Muscle of leg (tissue), 11 donors: Measurements from ENCODE around the gene GOLT1B. TPM values are rescaled to one million over a fixed set of nuclear protein-coding genes. Genes with fewer than 3 reads are reported as not detected.

Source experiments
- DNase-seq: peaks from one replicate; pipeline ENCODE4 v3.0.0; 2013
- H3K27ac ChIP-seq: one replicate; pipeline ENCODE4 v1.5.1; 2013; ENCODE audit warnings: mild to moderate bottlenecking, low read length, control low read depth
- H3K27me3 ChIP-seq: one replicate; pipeline ENCODE4 v1.6.1; 2013; ENCODE audit warnings: low read length; ENCODE audit not compliant: control insufficient read depth, insufficient read depth
- H3K36me3 ChIP-seq: one replicate; pipeline ENCODE4 v1.6.1; 2013; ENCODE audit warnings: low read length; ENCODE audit not compliant: control insufficient read depth, insufficient read depth
- H3K4me1 ChIP-seq: one replicate; pipeline ENCODE4 v1.6.1; 2013; ENCODE audit warnings: low read length; ENCODE audit not compliant: control insufficient read depth, insufficient read depth
- H3K4me3 ChIP-seq: one replicate; pipeline ENCODE4 v1.5.1; 2013; ENCODE audit warnings: low read length, control low read depth
- H3K9me3 ChIP-seq: replicated peaks from 2 replicates; pipeline ENCODE4 v1.6.1; 2013; ENCODE audit warnings: low read depth, low read length; ENCODE audit not compliant: control insufficient read depth
- WGBS: methylation state at CpG from one replicate; pipeline ENCODE4 v1.1.5; 2013; ENCODE audit warnings: missing lambda C conversion rate; ENCODE audit not compliant: insufficient coverage; 5-methylcytosine and 5-hydroxymethylcytosine counted together
- polyA plus RNA-seq, 8 donors: library from polyadenylated mRNA; unstranded; fragments of 120-200 nt; gene quantifications; one replicate each; pipeline versions ENCODE4 v1.2.1 to v1.2.3, GENCODE V29; 2013; ENCODE audit warnings: inconsistent platforms in 1 of 8, low replicate concordance in 1 of 8; ENCODE audit not compliant: insufficient read length in 8 of 8, insufficient read depth in 1 of 8
- total RNA-seq: library from RNA; stranded (reverse); fragments of 120-200 nt; gene quantifications from one replicate; pipeline ENCODE4 v1.2.4, GENCODE V29; 2013

GOLT1B gene
- total and polyA plus RNA-seq, 9 donors = 29.3 to 50.4 (median 39.6) TPM

GRCh38 chr12:21516281-21516680 is 14.7 kb downstream of the GOLT1B start:
- DNase-seq = no peak
- Histone ChIP-seq H3K9me3 (no peaks in the 10 kb centered on the region), H3K4me3 (no peak overlapping the region), H3K27me3 (no peaks in the 10 kb centered on the region), H3K4me1 (no peaks in the 10 kb centered on the region), H3K27ac (no peak overlapping the region), H3K36me3 (peaks cover 13% of the 10 kb centered on the region)
- WGBS = no CpG with 5 or more reads among the region's 2 CpGs

GRCh38 chr12:21518451-21518850 is 16.9 kb downstream of the GOLT1B start:
- H3K36me3 ChIP-seq = peaks cover 5% of the 10 kb centered on the region
- H3K4me3 ChIP-seq = no peak overlapping the region
- DNase-seq = no peak
- H3K27ac ChIP-seq = no peak overlapping the region
- H3K4me1 ChIP-seq = no peaks in the 10 kb centered on the region
- no peaks in the 10 kb centered on the region for H3K27me3 ChIP-seq
- no peaks in the 10 kb centered on the region for H3K9me3 ChIP-seq
- 50% methylated on average over 1 of the region's 3 CpGs for WGBS

GRCh38 chr12:21521541-21521940 is 20.0 kb downstream of the GOLT1B start:
- H3K4me3 ChIP-seq = no peak overlapping the region
- H3K9me3 ChIP-seq = no peaks in the 10 kb centered on the region
- no peaks in the 10 kb centered on the region for H3K27me3 ChIP-seq
- H3K27ac ChIP-seq = no peak overlapping the region
- DNase-seq = no peak
- H3K4me1 ChIP-seq = no peaks in the 10 kb centered on the region
- no peaks in the 10 kb centered on the region for H3K36me3 ChIP-seq
- no CpG with 5 or more reads among the region's 1 CpG for WGBS

GRCh38 chr12:21523148-21523547 is 21.6 kb downstream of the GOLT1B start:
- Histone ChIP-seq H3K36me3 (no peaks in the 10 kb centered on the region), H3K27ac (no peak overlapping the region), H3K27me3 (peaks cover 4% of the 10 kb centered on the region), H3K9me3 (no peaks in the 10 kb centered on the region), H3K4me3 (no peak overlapping the region), H3K4me1 (peaks cover 5% of the 10 kb centered on the region)
- DNase-seq = no peak

GRCh38 chr12:21526053-21526452 is 24.5 kb downstream of the GOLT1B start, which contains the start of gene SPX:
TSS of gene SPX (plus strand) at chr12:21526296. CDS start at chr12:21526473, 177 bp downstream.
- Histone ChIP-seq H3K27me3 (peaks cover 4% of the 10 kb centered on the region), H3K4me3 (peak within 1 kb of the TSS; percentile 72), H3K36me3 (no peaks in the 10 kb centered on the region), H3K4me1 (peaks cover 8% of the 10 kb centered on the region), H3K27ac (peak within 1 kb of the TSS; percentile 81), H3K9me3 (no peaks in the 10 kb centered on the region)
- DNase-seq = no peak
- WGBS = no CpG with 5 or more reads among the region's 1 CpG

GRCh38 chr12:21526721-21527345 is 25.2 kb downstream of the GOLT1B start:
- peaks cover 4% of the 10 kb centered on the region for H3K27me3 ChIP-seq
- no peaks in the 10 kb centered on the region for H3K36me3 ChIP-seq
- peaks cover 8% of the 10 kb centered on the region for H3K4me1 ChIP-seq
- H3K4me3 ChIP-seq = peak overlapping the region; percentile 72
- no peaks in the 10 kb centered on the region for H3K9me3 ChIP-seq
- 44% methylated on average over 3 of the region's 12 CpGs for WGBS
- peak; percentile 13 for DNase-seq
- H3K27ac ChIP-seq = peak overlapping the region; percentile 81

GRCh38 chr12:21527451-21528180 is 26.0 kb downstream of the GOLT1B start:
- Histone ChIP-seq H3K27ac (peak overlapping the region; percentile 81), H3K36me3 (no peaks in the 10 kb centered on the region), H3K9me3 (no peaks in the 10 kb centered on the region), H3K27me3 (peaks cover 4% of the 10 kb centered on the region), H3K4me1 (peaks cover 8% of the 10 kb centered on the region), H3K4me3 (peak overlapping the region; percentile 72)
- peak; percentile 61 for DNase-seq
- WGBS = under 1% methylated on average over 53 of the region's 57 CpGs

GRCh38 chr12:21528953-21529352 is 27.4 kb downstream of the GOLT1B start:
- Histone ChIP-seq H3K36me3 (no peaks in the 10 kb centered on the region), H3K4me1 (peaks cover 8% of the 10 kb centered on the region), H3K27ac (no peak overlapping the region), H3K9me3 (no peaks in the 10 kb centered on the region), H3K4me3 (no peak overlapping the region), H3K27me3 (peaks cover 4% of the 10 kb centered on the region)
- DNase-seq = peak; percentile 35
- 53% methylated on average over 3 of the region's 5 CpGs for WGBS

GRCh38 chr12:21529456-21529855 is 27.9 kb downstream of the GOLT1B start:
- Histone ChIP-seq H3K27me3 (peaks cover 4% of the 10 kb centered on the region), H3K9me3 (no peaks in the 10 kb centered on the region), H3K27ac (no peak overlapping the region), H3K4me3 (no peak overlapping the region), H3K36me3 (no peaks in the 10 kb centered on the region), H3K4me1 (peaks cover 8% of the 10 kb centered on the region)
- DNase-seq = no peak
- 86% methylated on average over 2 of the region's 2 CpGs for WGBS

- Histone ChIP-seq H3K9me3 (no peaks in the 10 kb centered on the region), H3K4me1 (peaks cover 9% of the 10 kb centered on the region), H3K4me3 (no peak overlapping the region), H3K36me3 (no peaks in the 10 kb centered on the region), H3K27ac (no peak overlapping the region), H3K27me3 (no peaks in the 10 kb centered on the region)
- WGBS = 100% methylated on average over 1 of the region's 5 CpGs
- no peak for DNase-seq
These were observed 36.6 kb downstream of the GOLT1B start for GRCh38 chr12:21538061-21538653.
